22Rv1 (cell line): Measurements from ENCODE around the gene MTG2.

Experiments used
- H3K27ac ChIP-seq: fragments of 450-650 bp; 2 replicates; pipeline ENCODE4 v1.5.1; 2017
- ZFX ChIP-seq: fragments of 450-650 bp; IDR thresholded peaks from 2 replicates; pipeline ENCODE4 v1.6.1; 2017; ENCODE audit warnings: antibody characterized with exemption, borderline replicate concordance
- TF ChIP-seq, protein P1 (sequence below): fragments of 450-650 bp; IDR thresholded peaks from 2 replicates; pipeline ENCODE4 v1.5.1; 2017; ENCODE audit warnings: mild to moderate bottlenecking

MTG2 gene

DNA sequence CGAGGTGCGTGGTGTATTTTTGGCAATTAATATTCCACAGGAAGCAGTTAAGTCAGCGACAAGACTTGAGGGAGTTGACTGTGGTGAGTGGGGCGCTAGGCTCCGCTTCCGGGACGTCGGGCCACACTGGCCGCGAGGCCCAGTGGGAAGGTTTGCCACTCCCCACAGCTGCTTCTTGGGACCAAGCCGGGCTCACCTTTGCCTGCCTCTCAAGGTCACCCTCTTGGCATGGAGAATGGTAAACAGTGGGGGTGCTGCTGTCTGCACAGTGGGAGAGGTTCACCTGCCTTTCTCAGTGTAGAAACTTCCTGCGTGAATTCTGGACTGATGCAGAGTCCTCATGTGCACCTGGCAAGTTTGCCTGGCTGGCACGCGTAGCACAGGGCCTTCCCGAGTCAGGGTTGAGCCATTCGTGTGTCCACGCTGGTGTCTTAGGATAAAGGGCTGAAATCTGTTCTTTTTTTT lies 61.8 kb downstream of the MTG2 start:
- H3K27ac ChIP-seq: no peak overlapping the region
- TF ChIP-seq, protein P1, sequence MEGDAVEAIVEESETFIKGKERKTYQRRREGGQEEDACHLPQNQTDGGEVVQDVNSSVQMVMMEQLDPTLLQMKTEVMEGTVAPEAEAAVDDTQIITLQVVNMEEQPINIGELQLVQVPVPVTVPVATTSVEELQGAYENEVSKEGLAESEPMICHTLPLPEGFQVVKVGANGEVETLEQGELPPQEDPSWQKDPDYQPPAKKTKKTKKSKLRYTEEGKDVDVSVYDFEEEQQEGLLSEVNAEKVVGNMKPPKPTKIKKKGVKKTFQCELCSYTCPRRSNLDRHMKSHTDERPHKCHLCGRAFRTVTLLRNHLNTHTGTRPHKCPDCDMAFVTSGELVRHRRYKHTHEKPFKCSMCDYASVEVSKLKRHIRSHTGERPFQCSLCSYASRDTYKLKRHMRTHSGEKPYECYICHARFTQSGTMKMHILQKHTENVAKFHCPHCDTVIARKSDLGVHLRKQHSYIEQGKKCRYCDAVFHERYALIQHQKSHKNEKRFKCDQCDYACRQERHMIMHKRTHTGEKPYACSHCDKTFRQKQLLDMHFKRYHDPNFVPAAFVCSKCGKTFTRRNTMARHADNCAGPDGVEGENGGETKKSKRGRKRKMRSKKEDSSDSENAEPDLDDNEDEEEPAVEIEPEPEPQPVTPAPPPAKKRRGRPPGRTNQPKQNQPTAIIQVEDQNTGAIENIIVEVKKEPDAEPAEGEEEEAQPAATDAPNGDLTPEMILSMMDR: no peak
- no peak for TF ChIP-seq ZFX

DNA sequence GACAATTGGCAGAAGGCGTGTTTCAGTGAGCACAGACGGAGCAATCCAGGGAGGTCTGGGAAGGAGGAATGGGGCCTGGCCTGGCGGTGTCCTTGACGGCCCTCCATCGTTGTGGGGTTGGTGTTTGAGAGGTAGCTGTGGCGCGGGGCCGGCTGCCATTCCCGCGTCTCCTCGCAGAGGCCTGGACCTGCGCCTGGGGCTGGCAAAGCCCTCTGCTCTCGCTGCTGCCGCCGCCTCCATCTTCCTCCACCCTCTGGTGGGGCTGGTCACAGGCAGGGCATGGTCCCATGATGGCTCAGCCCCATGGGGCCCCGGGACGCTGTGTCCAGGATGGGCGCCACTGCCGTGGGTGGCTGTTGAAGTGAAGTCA lies 63.1 kb downstream of the MTG2 start:
- H3K27ac ChIP-seq: no peak overlapping the region
- TF ChIP-seq, protein P1: no peak
- no peak for TF ChIP-seq ZFX

GRCh38 chr20:62246431-62246830 lies 63.6 kb downstream of the MTG2 start:
- no peak overlapping the region for H3K27ac ChIP-seq
- no peak for TF ChIP-seq ZFX
- TF ChIP-seq, protein P1: no peak

GRCh38 chr20:62246872-62247652 lies 64.2 kb downstream of the MTG2 start:
- no peak overlapping the region for H3K27ac ChIP-seq
- TF ChIP-seq, protein P1: no peak
- no peak for TF ChIP-seq ZFX

DNA sequence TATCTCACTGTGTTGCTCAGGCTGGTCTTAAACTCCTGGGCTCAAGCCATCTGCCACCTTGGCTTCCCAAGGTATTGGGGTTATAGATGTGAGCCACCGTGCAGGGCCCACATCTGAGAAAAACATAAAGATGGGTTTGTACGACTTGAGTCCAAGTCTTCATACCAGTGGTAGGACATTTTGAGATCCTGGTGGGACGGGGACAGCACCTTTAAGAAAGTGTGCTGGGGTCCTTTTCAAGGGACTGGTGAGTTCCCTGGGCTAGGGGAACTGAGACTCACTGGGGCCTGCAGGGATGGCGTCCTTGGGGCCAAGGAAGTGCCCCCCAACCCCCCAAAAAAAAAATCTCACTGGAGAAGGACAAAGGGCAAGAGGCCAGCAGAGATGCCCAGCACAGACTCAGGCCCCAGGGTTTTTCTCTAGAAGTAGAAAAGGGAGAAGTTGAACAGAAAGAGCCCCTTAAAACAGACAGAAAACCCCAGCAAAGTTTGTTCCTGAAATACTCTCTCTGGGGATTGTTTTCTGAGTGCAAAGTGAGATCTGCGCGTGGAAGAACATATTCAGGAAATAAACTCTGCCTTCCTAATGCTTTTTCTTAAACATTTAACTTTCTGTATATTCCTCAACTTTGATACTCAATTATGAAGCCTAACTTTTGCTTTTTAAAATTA lies 66.2 kb downstream of the MTG2 start:
- TF ChIP-seq ZFX: no peak
- TF ChIP-seq, protein P1: no peak
- H3K27ac ChIP-seq: no peak overlapping the region

- TF ChIP-seq ZFX: no peak
- TF ChIP-seq, protein P1: no peak
- no peak overlapping the region for H3K27ac ChIP-seq
Measured at GRCh38 chr20:62252342-62252966, 69.6 kb downstream of the MTG2 start.
